HK-2 (cell line): ENCODE data around the gene CES4A.
"Not testable (repeated sequence)": the region's sequence is repeated elsewhere in the genome, so short reads cannot be mapped to it uniquely, and the experiment has no call there.

Source experiments
- DNase-seq: peaks from one replicate; pipeline ENCODE4 v3.0.0-alpha.2; 2018; ENCODE audit not compliant: unreplicated experiment

CES4A gene

GRCh38 chr16:67019171-67019570, 30.8 kb downstream of the CES4A start:
- DNase-seq, result no peak

- no peak for DNase-seq
Observed at GRCh38 chr16:67021321-67021720, 32.9 kb downstream of the CES4A start.

- DNase-seq, result no peak
Observed at GRCh38 chr16:67022531-67023214, 34.3 kb downstream of the CES4A start.

GRCh38 chr16:67023689-67024088, 35.3 kb downstream of the CES4A start:
- no peak for DNase-seq

GRCh38 chr16:67024384-67025209, 36.2 kb downstream of the CES4A start:
- no peak for DNase-seq

- no peak for DNase-seq
Observed at GRCh38 chr16:67025210-67025550, 36.8 kb downstream of the CES4A start.

GRCh38 chr16:67026570-67026969, 38.2 kb downstream of the CES4A start:
- no peak for DNase-seq

GRCh38 chr16:67027046-67027445, 38.7 kb downstream of the CES4A start:
- no peak for DNase-seq

GRCh38 chr16:67028167-67028695, 39.8 kb downstream of the CES4A start:
- no peak for DNase-seq

GRCh38 chr16:67028696-67029253, 40.4 kb downstream of the CES4A start, which contains the start of gene CBFB:
Gene CBFB, plus strand, starts transcription at chr16:67029149. Its CDS starts 259 bp downstream, at chr16:67029408.
- peak; percentile 96 for DNase-seq

- DNase-seq, result peak; percentile 60
Observed at GRCh38 chr16:67029254-67030096, 41.1 kb downstream of the CES4A start.

GRCh38 chr16:67030221-67030962, 42.0 kb downstream of the CES4A start:
- no peak for DNase-seq

- no peak for DNase-seq
Observed at GRCh38 chr16:67034487-67034886, 46.1 kb downstream of the CES4A start.

- DNase-seq, result no peak
Observed at GRCh38 chr16:67035364-67035763, 47.0 kb downstream of the CES4A start.

GRCh38 chr16:67036323-67036741, 47.9 kb downstream of the CES4A start:
- DNase-seq, result no peak

- DNase-seq, result no peak
Observed at GRCh38 chr16:67039260-67040020, 51.1 kb downstream of the CES4A start.

GRCh38 chr16:67040166-67040565, 51.8 kb downstream of the CES4A start:
- no peak for DNase-seq

- DNase-seq, result no peak
Observed at GRCh38 chr16:67040906-67041305, 52.5 kb downstream of the CES4A start.

GRCh38 chr16:67041520-67041919, 53.1 kb downstream of the CES4A start:
- not testable (repeated sequence) for DNase-seq

GRCh38 chr16:67043420-67043819, 55.0 kb downstream of the CES4A start:
- no peak for DNase-seq
